Activated naive CD8-positive, alpha-beta T cell (primary cell): ENCODE results near the gene MELK.
"Not testable (repeated sequence)": the region's sequence is repeated elsewhere in the genome, so short reads cannot be mapped to it uniquely, and the experiment has no call there.

ENCODE experiments used
- H3K27ac Mint-ChIP-seq: one replicate; pipeline ENCODE4 v1.8.0; 2021; ENCODE audit warnings: mixed read lengths
- H3K27me3 Mint-ChIP-seq: one replicate; pipeline ENCODE4 v1.8.0; 2021; ENCODE audit warnings: mixed read lengths
- H3K36me3 Mint-ChIP-seq: one replicate; pipeline ENCODE4 v1.8.0; 2021; ENCODE audit warnings: mixed read lengths
- H3K4me1 Mint-ChIP-seq: one replicate; pipeline ENCODE4 v1.8.0; 2021; ENCODE audit warnings: low read depth, mixed read lengths
- H3K4me3 Mint-ChIP-seq: one replicate; pipeline ENCODE4 v1.8.0; 2021; ENCODE audit warnings: mild to moderate bottlenecking, mixed read lengths
- H3K9me3 Mint-ChIP-seq: one replicate; pipeline ENCODE4 v1.8.0; 2021; ENCODE audit warnings: low read depth, mixed read lengths

Gene MELK

GRCh38 chr9:36560771-36561170 lies 11.9 kb upstream of the MELK start:
- Mint-ChIP-seq H3K36me3 (no peaks in the 10 kb centered on the region), H3K27ac (no peak overlapping the region)

GRCh38 chr9:36562801-36563200 lies 9.9 kb upstream of the MELK start:
- H3K27ac Mint-ChIP-seq, H3K4me3 Mint-ChIP-seq, H3K4me1 Mint-ChIP-seq, H3K27me3 Mint-ChIP-seq, H3K9me3 Mint-ChIP-seq, H3K36me3 Mint-ChIP-seq: not testable (repeated sequence)

More at GRCh38 chr9:36560771-36561170, 11.9 kb upstream of the MELK start:
- Mint-ChIP-seq H3K4me1 (peaks cover 2% of the 10 kb centered on the region), H3K4me3 (no peak overlapping the region), H3K27me3 (no peaks in the 10 kb centered on the region), H3K9me3 (no peaks in the 10 kb centered on the region)

- H3K27me3 Mint-ChIP-seq = no peaks in the 10 kb centered on the region
- H3K9me3 Mint-ChIP-seq = no peaks in the 10 kb centered on the region
- H3K4me1 Mint-ChIP-seq = peaks cover 1% of the 10 kb centered on the region
- no peak overlapping the region for H3K27ac Mint-ChIP-seq
- no peaks in the 10 kb centered on the region for H3K36me3 Mint-ChIP-seq
- no peak overlapping the region for H3K4me3 Mint-ChIP-seq
These were observed 5.9 kb upstream of the MELK start for GRCh38 chr9:36566813-36567221.

GRCh38 chr9:36568681-36569080 lies 4.0 kb upstream of the MELK start:
- not testable (repeated sequence) for H3K4me1 Mint-ChIP-seq, H3K27ac Mint-ChIP-seq, H3K9me3 Mint-ChIP-seq, H3K36me3 Mint-ChIP-seq, H3K27me3 Mint-ChIP-seq, H3K4me3 Mint-ChIP-seq

GRCh38 chr9:36571333-36571732 lies 1.4 kb upstream of the MELK start:
- Mint-ChIP-seq H3K9me3 (no peaks in the 10 kb centered on the region), H3K36me3 (no peaks in the 10 kb centered on the region), H3K4me1 (peaks cover 4% of the 10 kb centered on the region), H3K4me3 (peak overlapping the region; percentile 42), H3K27me3 (no peaks in the 10 kb centered on the region), H3K27ac (no peak overlapping the region)

GRCh38 chr9:36574045-36574444 lies 1.4 kb downstream of the MELK start:
- not testable (repeated sequence) for H3K36me3 Mint-ChIP-seq, H3K27me3 Mint-ChIP-seq, H3K4me1 Mint-ChIP-seq, H3K9me3 Mint-ChIP-seq, H3K27ac Mint-ChIP-seq
- peak overlapping the region; percentile 93 for H3K4me3 Mint-ChIP-seq

- H3K4me1 Mint-ChIP-seq = peaks cover 4% of the 10 kb centered on the region
- no peak overlapping the region for H3K4me3 Mint-ChIP-seq
- no peak overlapping the region for H3K27ac Mint-ChIP-seq
- H3K27me3 Mint-ChIP-seq = no peaks in the 10 kb centered on the region
- no peaks in the 10 kb centered on the region for H3K9me3 Mint-ChIP-seq
- no peaks in the 10 kb centered on the region for H3K36me3 Mint-ChIP-seq
These were observed 2.8 kb downstream of the MELK start for GRCh38 chr9:36575411-36575882.

GRCh38 chr9:36576866-36577265 lies 4.2 kb downstream of the MELK start:
- H3K27me3 Mint-ChIP-seq = no peaks in the 10 kb centered on the region
- H3K9me3 Mint-ChIP-seq = no peaks in the 10 kb centered on the region
- no peak overlapping the region for H3K27ac Mint-ChIP-seq
- peaks cover 3% of the 10 kb centered on the region for H3K4me1 Mint-ChIP-seq
- H3K4me3 Mint-ChIP-seq = no peak overlapping the region
- no peaks in the 10 kb centered on the region for H3K36me3 Mint-ChIP-seq

- Mint-ChIP-seq H3K27me3 (no peaks in the 10 kb centered on the region), H3K4me1 (no peaks in the 10 kb centered on the region), H3K4me3 (no peak overlapping the region), H3K36me3 (peaks cover 4% of the 10 kb centered on the region), H3K27ac (no peak overlapping the region), H3K9me3 (no peaks in the 10 kb centered on the region)
These were observed 12.1 kb downstream of the MELK start for GRCh38 chr9:36584620-36585460.

GRCh38 chr9:36590231-36590630 lies 17.5 kb downstream of the MELK start:
- H3K9me3 Mint-ChIP-seq = no peaks in the 10 kb centered on the region
- H3K4me1 Mint-ChIP-seq = no peaks in the 10 kb centered on the region
- H3K27ac Mint-ChIP-seq = no peak overlapping the region
- H3K4me3 Mint-ChIP-seq = no peak overlapping the region
- peaks cover 2% of the 10 kb centered on the region for H3K36me3 Mint-ChIP-seq
- no peaks in the 10 kb centered on the region for H3K27me3 Mint-ChIP-seq

GRCh38 chr9:36592801-36593583 lies 20.3 kb downstream of the MELK start:
- H3K4me1 Mint-ChIP-seq = no peaks in the 10 kb centered on the region
- peaks cover 5% of the 10 kb centered on the region for H3K36me3 Mint-ChIP-seq
- no peak overlapping the region for H3K27ac Mint-ChIP-seq
- no peaks in the 10 kb centered on the region for H3K27me3 Mint-ChIP-seq
- no peak overlapping the region for H3K4me3 Mint-ChIP-seq
- H3K9me3 Mint-ChIP-seq = no peaks in the 10 kb centered on the region

GRCh38 chr9:36594213-36594612 lies 21.5 kb downstream of the MELK start:
- Mint-ChIP-seq H3K36me3 (peaks cover 3% of the 10 kb centered on the region), H3K4me1 (no peaks in the 10 kb centered on the region), H3K9me3 (no peaks in the 10 kb centered on the region), H3K27ac (no peak overlapping the region), H3K27me3 (no peaks in the 10 kb centered on the region), H3K4me3 (no peak overlapping the region)

GRCh38 chr9:36597412-36598178 lies 24.9 kb downstream of the MELK start:
- H3K27ac Mint-ChIP-seq = no peak overlapping the region
- peaks cover 3% of the 10 kb centered on the region for H3K36me3 Mint-ChIP-seq
- no peaks in the 10 kb centered on the region for H3K4me1 Mint-ChIP-seq
- no peak overlapping the region for H3K4me3 Mint-ChIP-seq
- H3K27me3 Mint-ChIP-seq = no peaks in the 10 kb centered on the region
- H3K9me3 Mint-ChIP-seq = no peaks in the 10 kb centered on the region

- H3K36me3 Mint-ChIP-seq = peaks cover 3% of the 10 kb centered on the region
- H3K4me3 Mint-ChIP-seq = no peak overlapping the region
- no peaks in the 10 kb centered on the region for H3K9me3 Mint-ChIP-seq
- no peaks in the 10 kb centered on the region for H3K27me3 Mint-ChIP-seq
- H3K4me1 Mint-ChIP-seq = no peaks in the 10 kb centered on the region
- no peak overlapping the region for H3K27ac Mint-ChIP-seq
These were observed 25.6 kb downstream of the MELK start for GRCh38 chr9:36598273-36598672.

GRCh38 chr9:36603006-36603405 lies 30.3 kb downstream of the MELK start:
- Mint-ChIP-seq H3K36me3 (no peaks in the 10 kb centered on the region), H3K27ac (no peak overlapping the region), H3K27me3 (no peaks in the 10 kb centered on the region), H3K4me3 (no peak overlapping the region), H3K9me3 (no peaks in the 10 kb centered on the region), H3K4me1 (no peaks in the 10 kb centered on the region)
